Measurements from ENCODE around the gene RFX8. TPM values are rescaled to one million over a fixed set of nuclear protein-coding genes. Genes with fewer than 3 reads are reported as not detected.

RFX8 gene
- total and polyA plus RNA-seq, 2 of the 13 experiments (the other 11 are each of a cell fraction or from before 2014, with no cell fraction given), result not detected

- no peak for TF ChIP-seq KDM1A (CRISPR knock-in tag; IDR thresholded peaks at IDR 0.05)
- TF ChIP-seq ZNF503 (CRISPR knock-in tag; IDR thresholded peaks at IDR 0.05), result no peak
- no peak for TF ChIP-seq ARID3A (IDR thresholded peaks at IDR 0.05; ENCODE audit: low read depth, low read length)
- TF ChIP-seq IRF9 (CRISPR knock-in tag; IDR thresholded peaks at IDR 0.05; ENCODE audit: borderline replicate concordance), result no peak
- no peak for TF ChIP-seq PBX2 (CRISPR knock-in tag; IDR thresholded peaks at IDR 0.05)
- TF ChIP-seq SOX6 (IDR thresholded peaks at IDR 0.05), result no peak
- TF ChIP-seq SOX6 (CRISPR knock-in tag; IDR thresholded peaks at IDR 0.05), result no peak
- TF ChIP-seq MAF1 (CRISPR knock-in tag; IDR thresholded peaks at IDR 0.05; ENCODE audit: borderline replicate concordance), result no peak
- no peak for TF ChIP-seq ZNF773 (CRISPR knock-in tag; IDR thresholded peaks at IDR 0.05; ENCODE audit: borderline replicate concordance)
These were observed 118.4 kb downstream of the RFX8 start (continued) for GRCh38 chr2:101356521-101356920.
